Neutrophil (primary cell): ENCODE data around the gene LIMA1.

Experiments
- H3K27ac ChIP-seq: fragments of 200-600 bp; sonication (generic); 2 replicates; pipeline ENCODE4 v1.5.1; 2016; ENCODE audit warnings: mild to moderate bottlenecking, moderate library complexity
- H3K27me3 ChIP-seq: fragments of 200-600 bp; sonication (generic); 2 replicates; pipeline ENCODE4 v1.6.0; 2016; ENCODE audit warnings: mild to moderate bottlenecking
- H3K36me3 ChIP-seq: fragments of 200-600 bp; sonication (generic); 2 replicates; pipeline ENCODE4 v1.5.1; 2017
- H3K4me1 ChIP-seq, 2 experiments: fragments of 200-600 bp in 1 of 2; sonication (generic) in 1 of 2; 1 replicate in 1 of 2; 2 replicates in 1 of 2; pipeline versions ENCODE4 v1.5.1 to v1.6.1; 2013 to 2016; ENCODE audit warnings: low read depth in 1 of 2, low read length in 1 of 2, mild to moderate bottlenecking in 1 of 2, moderate library complexity in 1 of 2; ENCODE audit not compliant: control insufficient read depth in 1 of 2, insufficient read depth in 1 of 2
- H3K4me3 ChIP-seq, 2 experiments: fragments of 200-600 bp in 1 of 2; sonication (generic) in 1 of 2; 1 replicate in 1 of 2; 2 replicates in 1 of 2; pipeline ENCODE4 v1.5.1; 2013 to 2016; ENCODE audit warnings: low read depth in 1 of 2, low read length in 1 of 2, mild to moderate bottlenecking in 1 of 2, moderate library complexity in 1 of 2
- H3K9me3 ChIP-seq: fragments of 200-600 bp; sonication (generic); 2 replicates; pipeline ENCODE4 v1.5.1; 2016
- CTCF ChIP-seq: fragments of 200-600 bp; sonication (generic); IDR thresholded peaks from 2 replicates; pipeline ENCODE4 v1.5.1; 2016; ENCODE audit warnings: antibody characterized with exemption

Gene LIMA1

GRCh38 chr12:50198829-50199228, 84.5 kb downstream of the LIMA1 start:
- no peaks in the 10 kb centered on the region for H3K4me1 ChIP-seq
- H3K27me3 ChIP-seq, result no peaks in the 10 kb centered on the region
- peaks cover 6% of the 10 kb centered on the region for H3K36me3 ChIP-seq
- no peak for TF ChIP-seq CTCF
- no peaks in the 10 kb centered on the region for H3K9me3 ChIP-seq
- H3K4me3 ChIP-seq, result no peak overlapping the region
- no peak overlapping the region for H3K27ac ChIP-seq

GRCh38 chr12:50197297-50197727, 86.0 kb downstream of the LIMA1 start:
- Histone ChIP-seq H3K36me3 (peaks cover 6% of the 10 kb centered on the region), H3K27ac (no peak overlapping the region), H3K9me3 (no peaks in the 10 kb centered on the region), H3K4me3 (no peak overlapping the region), H3K4me1 (no peaks in the 10 kb centered on the region), H3K27me3 (no peaks in the 10 kb centered on the region)
- no peak for TF ChIP-seq CTCF

GRCh38 chr12:50196537-50196936, 86.8 kb downstream of the LIMA1 start:
- Histone ChIP-seq H3K27ac (no peak overlapping the region), H3K4me1 (no peaks in the 10 kb centered on the region)

GRCh38 chr12:50195832-50196231, 87.5 kb downstream of the LIMA1 start:
- Histone ChIP-seq H3K27ac (no peak overlapping the region), H3K27me3 (no peaks in the 10 kb centered on the region), H3K4me3 (no peak overlapping the region), H3K9me3 (no peaks in the 10 kb centered on the region), H3K4me1 (no peaks in the 10 kb centered on the region), H3K36me3 (peaks cover 6% of the 10 kb centered on the region)
- no peak for TF ChIP-seq CTCF

More at GRCh38 chr12:50196537-50196936, 86.8 kb downstream of the LIMA1 start:
- Histone ChIP-seq H3K9me3 (no peaks in the 10 kb centered on the region), H3K27me3 (no peaks in the 10 kb centered on the region), H3K4me3 (no peak overlapping the region), H3K36me3 (peaks cover 6% of the 10 kb centered on the region)
- no peak for TF ChIP-seq CTCF

GRCh38 chr12:50192908-50193307, 90.4 kb downstream of the LIMA1 start:
- Histone ChIP-seq H3K27ac (no peak overlapping the region), H3K9me3 (no peaks in the 10 kb centered on the region), H3K4me1 (no peaks in the 10 kb centered on the region), H3K27me3 (no peaks in the 10 kb centered on the region), H3K4me3 (no peak overlapping the region), H3K36me3 (no peaks in the 10 kb centered on the region)
- no peak for TF ChIP-seq CTCF

- Histone ChIP-seq H3K9me3 (no peaks in the 10 kb centered on the region), H3K27me3 (no peaks in the 10 kb centered on the region), H3K36me3 (no peaks in the 10 kb centered on the region), H3K27ac (no peak overlapping the region), H3K4me3 (no peak overlapping the region), H3K4me1 (no peaks in the 10 kb centered on the region)
- TF ChIP-seq CTCF, result no peak
Measured at GRCh38 chr12:50192236-50192635, 91.1 kb downstream of the LIMA1 start.
